ENCODE results near the gene RAB3D.
"Not testable (repeated sequence)": the region's sequence is repeated elsewhere in the genome, so short reads cannot be mapped to it uniquely, and the experiment has no call there.

RAB3D gene

GRCh38 chr19:11338121-11338520 lies 1.3 kb downstream of the RAB3D start:
- DNase-seq (ENCODE audit: low spot score): no peak

- no peak for DNase-seq (ENCODE audit: low spot score)
These were observed 2.4 kb downstream of the RAB3D start for GRCh38 chr19:11337080-11337479.

DNA sequence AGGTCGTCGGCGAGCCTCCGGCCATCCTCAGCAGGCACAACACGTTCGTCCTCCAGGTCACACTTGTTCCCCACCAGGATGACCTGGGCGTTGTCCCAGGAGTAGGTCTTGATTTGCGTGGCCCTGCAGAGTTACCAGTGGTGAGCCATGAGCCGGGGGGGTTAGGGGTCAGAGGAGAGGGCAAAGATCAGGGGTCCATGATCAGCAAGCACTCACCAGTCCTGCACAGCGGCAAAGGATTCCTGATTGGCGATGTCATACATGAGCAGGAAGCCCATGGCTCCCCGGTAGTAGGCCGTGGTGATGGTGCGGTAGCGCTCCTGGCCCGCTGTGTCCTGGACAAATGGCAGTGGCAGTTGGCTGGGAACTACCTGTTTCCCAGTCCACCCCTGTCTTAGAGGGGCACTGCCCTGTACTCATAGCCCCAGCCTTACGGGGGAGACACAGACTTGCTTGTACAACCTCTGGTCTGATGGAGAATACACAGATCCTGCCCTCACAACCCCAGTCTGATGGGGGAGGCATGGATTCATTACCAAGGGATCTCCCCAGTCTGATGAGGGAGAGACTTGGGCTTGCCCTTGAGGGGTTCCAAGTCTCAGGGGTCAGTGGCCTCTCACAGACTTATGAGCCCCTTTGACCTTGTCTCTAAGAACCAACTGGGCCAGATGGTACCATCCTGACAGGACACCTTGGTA lies 3.9 kb downstream of the RAB3D start:
- DNase-seq (ENCODE audit: low spot score): no peak

GRCh38 chr19:11333838-11334237 lies 5.6 kb downstream of the RAB3D start:
- not testable (repeated sequence) for DNase-seq (ENCODE audit: low spot score)

DNA sequence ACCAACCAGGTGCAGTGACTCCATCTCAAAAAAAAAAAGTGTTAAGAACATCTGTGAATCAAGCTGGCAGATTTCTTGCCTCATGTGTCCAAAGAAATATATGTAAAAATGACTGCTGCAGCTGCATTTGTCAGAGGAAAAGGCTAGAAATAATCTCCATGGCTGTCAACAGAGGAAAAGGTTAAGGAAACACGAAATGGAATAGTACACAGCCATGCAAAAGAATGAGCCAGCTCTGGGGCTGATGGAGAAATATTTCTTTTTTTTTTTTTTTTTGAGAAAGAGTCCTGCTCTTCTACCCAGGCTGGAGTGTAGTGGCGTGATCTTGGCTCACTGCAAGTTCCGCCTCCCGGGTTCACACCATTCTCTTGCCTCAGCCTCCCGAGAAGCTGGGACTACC lies 6.6 kb downstream of the RAB3D start:
- no peak for DNase-seq (ENCODE audit: low spot score)

DNA sequence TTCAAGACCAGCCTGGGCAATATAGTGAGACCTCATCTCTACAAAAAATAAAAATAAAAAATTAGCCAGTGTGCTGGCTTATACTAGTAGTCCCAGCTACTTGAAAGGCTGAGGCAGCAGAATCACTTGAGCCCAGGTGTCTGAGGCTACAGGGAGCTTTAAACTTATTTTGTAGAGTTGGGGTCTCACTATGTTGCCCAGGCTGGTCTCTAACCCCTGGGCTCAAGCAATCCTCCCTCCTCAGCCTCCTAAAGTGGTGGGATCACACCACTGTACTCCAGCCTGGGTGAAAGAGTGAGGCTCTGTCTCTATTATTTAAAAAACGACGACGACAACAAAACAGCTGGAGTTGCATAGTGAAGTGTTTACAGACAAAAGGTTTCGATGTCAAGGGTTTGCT lies 8.0 kb downstream of the RAB3D start:
- no peak for DNase-seq (ENCODE audit: low spot score)

GRCh38 chr19:11330127-11330526 lies 9.3 kb downstream of the RAB3D start:
- no peak for DNase-seq (ENCODE audit: low spot score)

GRCh38 chr19:11325544-11325943 lies 13.9 kb downstream of the RAB3D start:
- no peak for DNase-seq (ENCODE audit: low spot score)

DNA sequence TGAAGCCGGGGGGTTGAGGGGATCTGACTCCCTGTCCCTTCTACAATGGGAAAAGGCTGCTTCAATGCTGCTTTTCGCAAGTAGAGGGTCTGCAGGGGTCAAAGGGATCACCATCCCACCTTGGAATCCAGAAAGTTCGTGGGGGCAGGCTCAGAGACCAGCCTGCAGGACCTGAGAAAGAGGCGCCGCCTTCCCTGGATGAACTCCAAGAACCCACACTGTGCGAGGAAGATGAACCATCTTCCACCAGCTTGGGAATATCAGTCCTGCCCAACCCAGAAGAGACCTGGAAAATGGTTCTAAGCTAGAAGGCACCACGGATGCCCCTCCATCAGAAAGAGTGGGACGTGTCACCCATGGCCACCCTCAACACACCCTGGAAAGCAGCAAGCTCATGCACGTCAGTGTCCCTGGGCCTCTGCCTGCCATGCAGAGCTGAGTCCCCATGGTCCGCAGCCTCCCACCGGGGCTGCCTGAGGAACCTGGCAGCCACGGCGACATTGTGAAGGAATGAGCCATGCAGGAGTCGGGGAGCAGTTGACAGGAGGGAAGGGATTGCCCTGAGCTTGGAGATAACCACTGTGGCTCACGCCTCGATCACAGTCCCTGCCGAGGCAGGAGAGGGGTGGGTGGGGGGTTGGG lies 14.6 kb downstream of the RAB3D start:
- DNase-seq (ENCODE audit: low spot score): no peak

DNA sequence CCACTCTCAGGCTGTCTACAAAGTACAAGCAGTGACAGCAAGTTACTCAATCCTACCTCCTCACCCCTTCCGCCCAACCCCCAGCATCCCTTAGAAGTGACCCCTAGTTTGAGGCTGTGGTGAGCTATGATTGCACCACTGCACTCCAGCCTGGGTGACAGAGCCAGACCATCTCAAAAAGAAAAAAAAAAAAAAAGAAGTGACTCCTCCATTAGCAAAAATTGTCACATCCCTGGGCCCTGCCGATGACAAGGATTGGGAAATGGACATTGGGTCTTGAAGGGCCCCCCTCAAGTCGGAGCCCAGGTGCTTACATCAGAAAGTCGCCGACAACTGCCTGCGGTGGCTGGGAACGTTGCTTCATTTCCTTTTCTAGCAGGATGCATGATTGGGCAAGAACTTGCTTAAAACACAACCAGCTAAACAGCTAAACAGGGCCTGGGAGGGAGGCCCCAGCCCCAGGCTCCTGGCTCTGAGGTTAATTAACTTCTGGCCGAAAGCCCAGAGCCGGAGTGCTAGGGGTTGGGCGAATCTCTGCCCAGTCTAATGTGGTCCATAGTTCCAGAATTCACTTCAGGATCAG lies 15.3 kb downstream of the RAB3D start:
- no peak for DNase-seq (ENCODE audit: low spot score)

- no peak for DNase-seq (ENCODE audit: low spot score)
These were observed 15.8 kb downstream of the RAB3D start for GRCh38 chr19:11323601-11324078.

GRCh38 chr19:11322269-11323024 lies 17.0 kb downstream of the RAB3D start:
- DNase-seq (ENCODE audit: low spot score): no peak

DNA sequence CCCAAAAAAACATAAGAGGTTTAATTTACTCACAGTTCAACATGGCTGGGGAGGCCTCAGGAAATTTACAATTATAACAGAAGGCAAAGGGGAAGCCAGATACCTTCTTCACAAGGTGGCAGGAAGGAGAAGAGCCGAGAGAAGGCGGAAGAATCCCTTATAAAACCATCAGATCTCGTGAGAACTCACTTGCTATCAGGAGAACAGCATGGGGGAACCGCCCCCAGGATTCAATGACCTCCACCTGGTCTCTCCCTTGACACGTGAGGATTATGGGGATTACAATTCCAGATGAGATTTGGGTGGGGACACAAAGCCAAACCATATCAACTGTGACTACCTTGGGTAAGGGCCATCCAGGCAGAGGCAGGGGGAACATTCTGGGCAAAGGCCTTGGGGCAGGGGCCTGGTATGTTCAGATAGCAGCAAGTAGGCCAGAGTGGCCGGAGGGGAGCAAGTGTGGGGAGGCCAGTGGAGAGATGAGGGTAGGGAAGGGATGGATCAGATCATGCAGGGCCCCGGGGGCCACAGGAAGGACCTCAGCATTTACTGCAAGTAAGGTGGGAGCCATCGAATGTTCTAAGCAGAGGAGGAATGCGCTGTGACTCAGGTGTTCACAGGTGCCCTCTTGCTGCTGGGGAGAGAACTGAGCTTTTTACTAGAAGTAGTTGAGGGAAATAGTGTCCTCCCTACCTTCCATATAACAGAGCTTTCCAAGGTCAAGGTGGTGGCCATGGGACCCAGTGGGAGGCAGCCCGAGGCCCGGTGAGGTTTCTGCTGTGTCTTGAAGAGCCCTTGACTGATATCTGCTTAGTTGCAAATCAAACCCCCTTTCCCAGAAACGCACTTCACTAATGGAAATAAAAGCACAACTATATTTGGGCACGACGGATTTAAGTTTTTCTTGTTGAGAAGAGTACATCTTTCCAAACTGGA lies 18.0 kb downstream of the RAB3D start:
- no peak for DNase-seq (ENCODE audit: low spot score)

- DNase-seq (ENCODE audit: low spot score): not testable (repeated sequence)
These were observed 19.0 kb downstream of the RAB3D start for GRCh38 chr19:11320278-11320995.

- DNase-seq (ENCODE audit: low spot score): no peak
These were observed 33.1 kb downstream of the RAB3D start for GRCh38 chr19:11306337-11306736.

GRCh38 chr19:11304936-11305335 lies 34.5 kb downstream of the RAB3D start:
- DNase-seq (ENCODE audit: low spot score): no peak

DNA sequence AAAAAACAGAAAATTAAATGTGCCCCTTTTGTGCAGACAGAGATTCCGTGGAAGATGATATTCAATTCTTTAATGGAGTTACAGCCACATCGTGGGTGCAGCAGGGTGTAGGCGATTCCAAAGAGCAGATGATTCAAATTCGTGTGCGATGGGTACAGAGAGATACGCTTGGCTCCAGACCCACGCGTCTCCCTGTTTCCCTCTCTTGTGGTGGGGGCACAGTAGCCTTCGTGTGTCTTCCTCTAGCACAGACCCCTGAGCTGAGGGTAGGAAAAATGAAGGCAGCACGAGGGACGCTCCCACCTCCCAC lies 38.7 kb downstream of the RAB3D start:
- no peak for DNase-seq (ENCODE audit: low spot score)

DNA sequence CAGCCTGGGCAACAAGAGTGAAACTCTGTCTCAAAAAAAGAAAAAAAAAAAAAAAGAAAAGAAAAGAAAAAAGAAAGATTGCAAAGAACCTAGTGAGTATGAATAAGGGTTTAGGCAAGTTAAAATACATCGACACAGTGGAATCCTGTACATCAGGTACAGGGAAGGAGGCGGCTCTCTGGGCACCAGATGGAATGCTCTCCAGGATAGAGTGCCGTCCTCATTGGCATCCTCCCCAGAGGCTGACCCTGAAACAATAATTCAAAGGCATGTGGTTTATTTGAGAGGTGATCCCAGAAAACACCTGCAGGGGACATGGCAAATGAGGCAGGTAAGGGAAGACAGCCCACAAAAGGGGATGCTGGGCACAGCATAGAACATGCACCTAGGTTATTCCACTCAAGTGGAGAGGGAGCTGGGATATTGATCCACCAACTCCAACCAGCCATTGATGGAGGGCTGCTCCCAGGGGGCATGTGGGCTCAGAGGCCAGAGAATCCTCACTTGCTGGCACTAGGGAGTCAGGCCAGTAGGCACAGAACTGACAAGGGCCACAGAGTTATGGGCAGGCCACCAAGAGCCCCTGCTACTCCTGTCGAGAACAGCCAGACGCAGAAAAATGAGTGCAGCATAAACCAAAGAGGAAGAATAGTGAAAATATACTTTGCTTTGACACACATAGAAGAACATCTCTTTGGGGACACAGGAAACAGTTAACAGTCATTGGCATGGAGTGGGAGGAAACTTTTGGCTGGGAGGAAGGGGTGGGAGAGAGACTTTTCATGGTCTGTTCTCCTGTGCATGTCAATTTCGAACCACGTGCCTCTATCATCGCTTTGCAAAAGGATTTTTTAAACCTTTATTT lies 39.3 kb downstream of the RAB3D start:
- DNase-seq (ENCODE audit: low spot score): no peak

DNA sequence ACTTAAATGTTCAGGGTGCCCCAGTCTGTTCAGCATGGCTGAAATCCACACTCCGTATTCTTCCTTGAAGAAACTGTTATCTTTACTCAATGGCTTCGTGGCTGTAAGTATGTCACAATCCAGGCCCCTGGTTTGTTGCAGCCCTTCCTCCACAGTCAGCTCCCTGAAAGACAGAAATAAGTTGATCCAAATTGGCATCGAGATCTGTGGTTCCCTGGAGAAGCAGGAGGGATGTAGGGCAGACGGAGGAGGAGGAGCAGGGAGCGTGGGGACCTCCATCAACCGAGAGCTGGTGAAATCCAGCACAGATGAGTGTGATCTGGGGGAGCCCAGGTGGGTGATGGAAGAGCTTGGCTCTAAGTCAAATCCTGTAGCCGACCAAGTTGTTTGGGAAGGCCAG lies 43.2 kb downstream of the RAB3D start:
- DNase-seq (ENCODE audit: low spot score): no peak

DNA sequence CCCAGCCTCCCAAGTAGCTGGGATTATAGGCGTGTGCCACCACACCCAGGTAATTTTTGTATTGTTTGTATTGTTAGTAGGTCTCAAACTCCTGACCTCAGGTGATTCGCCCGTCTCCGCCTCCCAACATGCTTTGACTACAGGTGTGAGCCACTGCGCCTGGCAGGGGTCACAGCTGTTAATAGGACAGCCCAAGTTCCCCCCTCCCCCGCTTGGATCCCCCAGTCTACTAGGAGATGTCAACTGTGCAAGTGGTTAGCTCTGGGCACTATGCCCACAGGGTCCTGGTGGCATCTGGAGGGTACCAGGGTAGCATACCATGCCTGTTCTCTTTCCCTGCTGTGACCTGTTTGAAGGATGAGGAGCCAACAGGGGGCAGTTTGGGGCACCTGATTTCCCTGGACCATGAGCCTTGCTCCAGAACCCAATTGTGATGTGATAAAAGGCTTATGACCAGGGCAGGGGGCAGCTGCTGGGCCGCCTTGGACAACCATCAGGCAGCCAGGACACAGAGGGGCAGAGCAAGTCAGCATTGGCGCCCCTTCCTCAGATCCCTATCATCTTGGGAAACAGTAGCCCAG lies 43.7 kb downstream of the RAB3D start, which contains the start of gene TSPAN16:
TSPAN16 (plus strand) TSS at position 496 of the 581 bp plus-strand sequence. CDS start 138 bp downstream, outside the sequence.
- DNase-seq (ENCODE audit: low spot score): no peak
